HEK293 (cell line): ENCODE data around the gene PRKCE.

Source experiments
- CTCF ChIA-PET: fragments of 350-600 bp; formaldehyde crosslinking; extraction: SDS; loops from one replicate; lab custom pipeline; 2021; ENCODE audit warnings: antibody characterized with exemption; lab: Yijun Ruan, JAX
- POLR2A ChIA-PET: fragments of 300-600 bp; formaldehyde crosslinking; extraction: SDS; loops from one replicate; lab custom pipeline; 2020; ENCODE audit warnings: antibody characterized with exemption, inconsistent platforms; lab: Yijun Ruan, JAX
- H3K27ac ChIP-seq: fragments of 200-500 bp; sonication (Bioruptor generic); 2 replicates; pipeline ENCODE4 v1.5.1; 2014; ENCODE audit warnings: low read depth, low read length, control low read depth, inconsistent platforms; ENCODE audit errors: extremely low read depth
- H3K36me3 ChIP-seq, 2 experiments: fragments of 200-500 bp in 1 of 2; sonication (Bioruptor generic) in 1 of 2; 1 replicate in 1 of 2; 2 replicates in 1 of 2; pipeline ENCODE4 v1.5.1; 2014 to 2017; ENCODE audit warnings: inconsistent platforms in 2 of 2, low read length in 2 of 2; ENCODE audit not compliant: control insufficient read depth in 2 of 2, insufficient read depth in 1 of 2
- H3K4me1 ChIP-seq: fragments of 200-500 bp; sonication (Bioruptor generic); 2 replicates; pipeline ENCODE4 v1.5.1; 2014; ENCODE audit warnings: mild to moderate bottlenecking, low read length, inconsistent platforms; ENCODE audit not compliant: control insufficient read depth, insufficient read depth
- H3K4me3 ChIP-seq: 2 replicates; pipeline ENCODE4 v1.5.1; 2011; ENCODE audit warnings: low read depth, mild to moderate bottlenecking, control low read depth, low read length, moderate library complexity
- H3K9me3 ChIP-seq: fragments of 200-500 bp; sonication (Bioruptor generic); 2 replicates; pipeline ENCODE4 v1.5.1; 2014; ENCODE audit warnings: low read depth, low read length, inconsistent platforms; ENCODE audit not compliant: control insufficient read depth, insufficient read depth
- PRDM1 ChIP-seq: fragments of 450-650 bp; formaldehyde crosslinking; IDR thresholded peaks from 2 replicates; pipeline ENCODE4; 2016; ENCODE audit warnings: missing biosample characterization, missing genetic modification characterization
- ZBTB21 ChIP-seq: fragments of 450-650 bp; formaldehyde crosslinking; IDR thresholded peaks from 2 replicates; pipeline ENCODE4 v1.5.1; 2017; ENCODE audit warnings: missing biosample characterization, missing genetic modification characterization
- ZNF202 ChIP-seq: fragments of 450-650 bp; formaldehyde crosslinking; IDR thresholded peaks from 2 replicates; pipeline ENCODE4 v1.5.1; 2016; ENCODE audit warnings: missing biosample characterization, missing genetic modification characterization, borderline replicate concordance
- ZNF433 ChIP-seq: fragments of 450-650 bp; formaldehyde crosslinking; IDR thresholded peaks from 2 replicates; pipeline ENCODE4 v1.5.1; 2016; ENCODE audit warnings: missing biosample characterization, missing genetic modification characterization, low read depth
- ZNF510 ChIP-seq: fragments of 450-650 bp; formaldehyde crosslinking; IDR thresholded peaks from 2 replicates; pipeline ENCODE4 v1.5.1; 2018; ENCODE audit warnings: mild to moderate bottlenecking, missing genetic modification characterization, missing biosample characterization; ENCODE audit not compliant: insufficient replicate concordance
- ZNF518A ChIP-seq: fragments of 450-650 bp; formaldehyde crosslinking; conservative IDR thresholded peaks from 2 replicates; pipeline ENCODE4 v1.5.1; 2016; ENCODE audit warnings: low read depth, missing biosample characterization, missing genetic modification characterization
- ZNF555 ChIP-seq: fragments of 450-650 bp; formaldehyde crosslinking; conservative IDR thresholded peaks from 2 replicates; pipeline ENCODE4 v1.5.1; 2017; ENCODE audit warnings: missing biosample characterization, mild to moderate bottlenecking, missing genetic modification characterization, inconsistent platforms
- ZNF558 ChIP-seq: fragments of 450-650 bp; formaldehyde crosslinking; IDR thresholded peaks from 2 replicates; pipeline ENCODE4 v1.5.1; 2016; ENCODE audit warnings: missing biosample characterization, missing genetic modification characterization
- ZNF623 ChIP-seq: fragments of 450-650 bp; formaldehyde crosslinking; IDR thresholded peaks from 2 replicates; pipeline ENCODE4 v1.5.1; 2016; ENCODE audit warnings: missing biosample characterization, missing genetic modification characterization
- ZNF664 ChIP-seq: fragments of 450-650 bp; formaldehyde crosslinking; IDR thresholded peaks from 2 replicates; pipeline ENCODE4 v1.5.1; 2016; ENCODE audit warnings: missing biosample characterization, missing genetic modification characterization
- ZNF791 ChIP-seq: fragments of 450-650 bp; formaldehyde crosslinking; IDR thresholded peaks from 2 replicates; pipeline ENCODE4 v1.5.1; 2016; ENCODE audit warnings: missing biosample characterization, missing genetic modification characterization
- TF ChIP-seq, protein P1 (sequence below): fragments of 450-650 bp; formaldehyde crosslinking; conservative IDR thresholded peaks from 2 replicates; pipeline ENCODE4 v1.5.1; 2016; ENCODE audit warnings: low read depth, missing biosample characterization, missing genetic modification characterization
- TF ChIP-seq, protein P2 (sequence below): fragments of 450-650 bp; formaldehyde crosslinking; IDR thresholded peaks from 2 replicates; pipeline ENCODE4 v1.5.1; 2016; ENCODE audit warnings: missing biosample characterization, missing genetic modification characterization, borderline replicate concordance

Gene PRKCE

DNA sequence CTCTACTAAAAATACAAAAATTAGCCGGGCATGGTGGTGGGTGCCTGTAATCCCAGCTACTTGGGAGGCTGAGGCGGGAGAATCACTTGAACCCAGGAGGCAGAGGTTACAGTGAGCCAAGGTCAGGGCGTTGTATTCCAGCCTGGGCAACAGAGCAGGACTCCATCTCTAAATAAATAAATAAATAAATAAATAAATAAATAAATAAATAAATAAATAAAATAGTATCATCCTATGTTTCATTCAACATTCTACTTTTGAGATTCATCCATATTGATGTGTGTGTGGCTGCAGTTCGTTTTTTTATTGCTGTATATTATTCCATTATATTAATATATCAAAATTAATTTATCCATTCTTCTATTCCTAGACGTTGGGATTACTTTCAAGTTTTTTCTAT lies 207.4 kb downstream of the PRKCE start (continued):
- peak; percentile 85 for TF ChIP-seq ZNF518A (tag by site-specific recombination)
- 0 out of 2 replicates have a peak, but pooled peaks have one; percentile 31 for TF ChIP-seq ZNF433 (tag by site-specific recombination)
- TF ChIP-seq ZNF623 (tag by site-specific recombination), result peak; percentile 70
- TF ChIP-seq ZNF558 (tag by site-specific recombination), result peak; percentile 60
- TF ChIP-seq ZNF664, result peak; percentile 60
- peak; percentile 73 for TF ChIP-seq ZNF555 (tag by site-specific recombination)
- TF ChIP-seq, protein P1, sequence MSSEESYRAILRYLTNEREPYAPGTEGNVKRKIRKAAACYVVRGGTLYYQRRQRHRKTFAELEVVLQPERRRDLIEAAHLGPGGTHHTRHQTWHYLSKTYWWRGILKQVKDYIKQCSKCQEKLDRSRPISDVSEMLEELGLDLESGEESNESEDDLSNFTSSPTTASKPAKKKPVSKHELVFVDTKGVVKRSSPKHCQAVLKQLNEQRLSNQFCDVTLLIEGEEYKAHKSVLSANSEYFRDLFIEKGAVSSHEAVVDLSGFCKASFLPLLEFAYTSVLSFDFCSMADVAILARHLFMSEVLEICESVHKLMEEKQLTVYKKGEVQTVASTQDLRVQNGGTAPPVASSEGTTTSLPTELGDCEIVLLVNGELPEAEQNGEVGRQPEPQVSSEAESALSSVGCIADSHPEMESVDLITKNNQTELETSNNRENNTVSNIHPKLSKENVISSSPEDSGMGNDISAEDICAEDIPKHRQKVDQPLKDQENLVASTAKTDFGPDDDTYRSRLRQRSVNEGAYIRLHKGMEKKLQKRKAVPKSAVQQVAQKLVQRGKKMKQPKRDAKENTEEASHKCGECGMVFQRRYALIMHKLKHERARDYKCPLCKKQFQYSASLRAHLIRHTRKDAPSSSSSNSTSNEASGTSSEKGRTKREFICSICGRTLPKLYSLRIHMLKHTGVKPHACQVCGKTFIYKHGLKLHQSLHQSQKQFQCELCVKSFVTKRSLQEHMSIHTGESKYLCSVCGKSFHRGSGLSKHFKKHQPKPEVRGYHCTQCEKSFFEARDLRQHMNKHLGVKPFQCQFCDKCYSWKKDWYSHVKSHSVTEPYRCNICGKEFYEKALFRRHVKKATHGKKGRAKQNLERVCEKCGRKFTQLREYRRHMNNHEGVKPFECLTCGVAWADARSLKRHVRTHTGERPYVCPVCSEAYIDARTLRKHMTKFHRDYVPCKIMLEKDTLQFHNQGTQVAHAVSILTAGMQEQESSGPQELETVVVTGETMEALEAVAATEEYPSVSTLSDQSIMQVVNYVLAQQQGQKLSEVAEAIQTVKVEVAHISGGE (tag by site-specific recombination), result peak; percentile 57
- 0 out of 2 replicates have a peak, but pooled peaks have one; percentile 47 for TF ChIP-seq ZNF202
- TF ChIP-seq ZBTB21 (tag by site-specific recombination), result 0 out of 2 replicates have a peak, but pooled peaks have one; percentile 21
- peak; percentile 41 for TF ChIP-seq ZNF510

GRCh38 chr2:45859682-45860081 lies 208.2 kb downstream of the PRKCE start:
- TF ChIP-seq ZNF791 (tag by site-specific recombination), result no peak
- TF ChIP-seq, protein P2, sequence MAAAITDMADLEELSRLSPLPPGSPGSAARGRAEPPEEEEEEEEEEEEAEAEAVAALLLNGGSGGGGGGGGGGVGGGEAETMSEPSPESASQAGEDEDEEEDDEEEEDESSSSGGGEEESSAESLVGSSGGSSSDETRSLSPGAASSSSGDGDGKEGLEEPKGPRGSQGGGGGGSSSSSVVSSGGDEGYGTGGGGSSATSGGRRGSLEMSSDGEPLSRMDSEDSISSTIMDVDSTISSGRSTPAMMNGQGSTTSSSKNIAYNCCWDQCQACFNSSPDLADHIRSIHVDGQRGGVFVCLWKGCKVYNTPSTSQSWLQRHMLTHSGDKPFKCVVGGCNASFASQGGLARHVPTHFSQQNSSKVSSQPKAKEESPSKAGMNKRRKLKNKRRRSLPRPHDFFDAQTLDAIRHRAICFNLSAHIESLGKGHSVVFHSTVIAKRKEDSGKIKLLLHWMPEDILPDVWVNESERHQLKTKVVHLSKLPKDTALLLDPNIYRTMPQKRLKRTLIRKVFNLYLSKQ, result no peak
- 0 out of 2 replicates have a peak, but pooled peaks have one; percentile 8 for TF ChIP-seq PRDM1 (tag by site-specific recombination)
- Histone ChIP-seq H3K4me1 (peaks cover 10% of the 10 kb centered on the region), H3K27ac (no peak overlapping the region), H3K9me3 (no peaks in the 10 kb centered on the region), H3K36me3 (no peaks in the 10 kb centered on the region), H3K4me3 (no peak overlapping the region)
- CTCF ChIA-PET, result interaction anchor here (0.7 kb wide), 1 partner anchor 217 kb away, joined by 3 read pairs; no protein-coding TSS in a partner anchor
- POLR2A ChIA-PET, result no interaction called here
